Effector CD8-positive, alpha-beta T cell (primary cell): ENCODE measurements around the gene LRBA.

Experiments used
- DNase-seq: peaks from one replicate; lab custom pipeline; 2025; lab: John Stamatoyannopoulos, UW

The LRBA gene

DNA sequence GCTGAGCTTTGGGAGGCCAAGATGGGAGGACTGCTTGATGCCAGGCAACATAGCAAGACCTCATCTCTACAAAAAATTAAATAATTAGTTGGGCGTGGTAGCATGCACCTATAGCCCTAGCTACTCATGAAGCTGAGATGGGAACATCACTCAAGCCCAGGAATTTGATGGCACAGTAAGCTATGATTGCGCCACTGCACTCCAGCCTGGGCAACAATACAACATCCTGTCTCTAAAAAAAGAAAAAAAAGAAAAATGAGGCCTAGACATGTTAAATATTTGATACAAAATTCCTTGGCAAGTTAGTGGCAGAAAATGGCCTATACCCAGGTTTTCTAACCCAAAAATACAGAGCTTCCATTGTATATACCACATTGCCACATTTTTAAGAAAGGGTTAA, 521.2 kb downstream of the LRBA start:
- DNase-seq = no peak

DNA sequence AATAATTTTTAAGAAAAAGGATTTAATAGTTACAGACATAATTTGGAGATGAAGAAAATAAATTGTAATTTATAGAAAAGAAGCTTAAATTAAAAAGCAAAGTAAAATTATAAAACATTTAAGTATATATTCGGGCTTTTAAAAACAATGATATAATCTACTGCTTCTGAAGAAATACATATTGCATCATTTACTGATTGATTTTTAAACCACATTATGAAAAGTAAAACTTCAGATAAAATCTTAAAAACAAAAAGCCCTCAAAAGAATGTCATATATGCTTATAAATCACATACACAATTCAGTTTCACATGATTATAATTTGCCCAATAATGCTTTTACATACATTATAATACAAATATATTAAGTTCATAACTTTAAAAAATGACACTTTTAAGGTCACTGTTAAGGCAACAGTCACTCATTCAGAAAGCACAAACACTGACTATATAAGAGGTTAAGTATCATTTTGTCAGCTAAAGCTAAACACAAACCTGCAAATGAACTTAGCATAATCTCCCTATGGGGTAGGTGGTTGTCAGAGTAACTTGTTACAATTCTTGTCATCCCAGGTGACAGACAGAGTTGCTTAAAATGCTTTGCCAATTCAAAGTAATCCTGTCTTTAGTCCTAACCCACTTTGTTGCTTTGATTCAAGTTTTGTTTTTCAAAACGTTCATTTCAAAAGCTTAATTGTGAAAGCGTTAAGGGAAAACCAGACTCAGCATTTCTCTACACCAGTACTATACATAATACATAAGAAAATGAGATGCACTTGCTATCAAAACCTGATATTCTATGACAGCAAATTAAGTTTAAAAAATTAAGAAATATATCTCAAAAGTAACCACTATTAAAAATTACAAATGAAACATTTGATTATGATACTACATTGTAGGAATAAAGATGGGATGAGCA, 523.7 kb downstream of the LRBA start:
- no peak for DNase-seq

DNA sequence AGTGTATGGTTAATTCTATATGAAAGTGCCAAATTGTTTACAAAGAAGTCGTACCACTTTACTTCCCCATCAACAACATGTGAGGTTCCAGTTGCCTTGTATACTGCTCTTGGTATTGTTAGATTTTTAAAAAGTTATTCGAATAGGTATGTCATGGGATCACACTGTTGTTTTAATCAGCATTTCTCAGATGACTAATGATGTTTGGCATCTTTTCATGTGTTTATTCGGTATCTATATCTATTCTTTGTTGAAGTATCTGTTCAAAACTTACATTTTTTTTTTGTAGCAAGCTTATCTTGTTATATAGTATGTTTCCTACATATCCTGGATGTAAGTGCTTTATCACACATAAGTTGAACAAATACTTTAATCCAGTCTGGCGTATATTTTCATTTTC, 532.5 kb downstream of the LRBA start:
- DNase-seq = no peak

DNA sequence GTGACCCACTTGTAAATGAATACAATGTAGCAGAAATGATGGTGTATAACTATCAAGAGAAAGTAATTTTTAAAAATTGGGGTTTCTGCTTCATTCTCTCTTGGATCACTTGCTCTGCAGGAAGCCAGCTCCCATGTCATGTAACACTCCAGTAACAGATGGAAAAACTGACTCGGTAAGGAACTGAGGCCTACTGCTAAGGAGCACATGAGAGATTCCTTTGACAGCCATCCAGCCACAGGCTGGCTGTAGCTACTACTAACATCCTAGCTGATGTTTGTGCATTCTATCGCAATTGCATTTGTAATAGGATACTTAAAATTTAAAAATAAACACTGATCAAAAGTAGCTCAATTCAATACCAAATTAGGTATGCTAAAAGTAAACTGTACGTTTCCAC, 535.4 kb downstream of the LRBA start:
- DNase-seq = no peak

DNA sequence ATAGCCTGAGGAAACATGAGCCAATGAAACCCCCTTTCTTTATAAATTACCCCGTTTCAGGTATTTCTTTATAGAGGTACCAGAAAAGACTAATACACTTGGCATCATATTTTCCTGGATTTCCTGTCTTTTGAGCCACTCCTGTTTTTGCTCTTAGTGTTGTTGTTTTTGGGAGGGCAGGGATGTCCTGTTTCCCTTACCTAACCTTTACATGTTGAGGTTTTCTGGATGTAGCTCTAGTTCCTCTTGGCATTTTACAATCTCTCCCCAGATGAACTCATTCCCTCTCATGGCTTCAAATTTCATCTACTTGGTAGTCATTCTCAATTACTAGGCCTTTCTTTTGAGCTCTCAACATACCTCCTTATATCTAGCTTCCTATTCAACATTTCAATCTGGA, 537.2 kb downstream of the LRBA start:
- DNase-seq = no peak

DNA sequence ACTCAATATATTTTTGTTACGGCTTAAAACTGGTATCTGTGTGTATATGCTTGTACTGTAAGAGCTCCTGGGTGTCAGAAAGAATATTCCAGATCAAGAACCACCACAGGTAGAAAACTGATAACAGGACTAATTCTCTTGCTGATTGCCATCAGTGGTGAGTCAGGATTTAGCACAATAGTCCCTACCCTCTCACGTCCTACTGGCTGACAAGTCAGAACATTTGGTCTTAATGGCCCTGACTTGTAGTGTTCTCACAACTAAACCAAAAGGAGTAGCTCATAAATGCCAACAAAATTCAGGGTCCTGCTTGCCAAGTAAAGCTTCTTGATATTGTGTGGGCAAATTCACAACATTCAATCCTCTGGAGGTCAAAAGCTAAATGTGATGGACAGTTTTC, 538.3 kb downstream of the LRBA start:
- no peak for DNase-seq

DNA sequence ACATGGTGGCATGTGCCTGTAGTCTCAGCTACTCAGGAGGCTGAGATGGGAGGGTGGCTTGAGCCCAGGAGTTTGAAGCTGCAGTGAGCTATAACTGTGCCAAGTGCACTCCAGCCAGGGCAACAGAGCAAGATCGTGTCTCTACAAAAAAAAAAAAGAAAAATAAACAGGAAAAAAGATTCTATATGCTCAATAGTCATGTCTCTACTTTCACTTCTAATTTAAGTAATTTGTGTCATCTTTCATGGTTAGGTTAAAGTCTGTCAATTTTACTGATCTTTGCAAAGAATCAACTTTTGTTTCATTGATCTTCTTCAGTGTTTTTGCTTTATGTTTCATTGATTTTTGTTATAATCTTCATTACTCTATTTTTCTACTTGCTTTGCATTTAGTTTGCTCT, 539.3 kb downstream of the LRBA start:
- no peak for DNase-seq

DNA sequence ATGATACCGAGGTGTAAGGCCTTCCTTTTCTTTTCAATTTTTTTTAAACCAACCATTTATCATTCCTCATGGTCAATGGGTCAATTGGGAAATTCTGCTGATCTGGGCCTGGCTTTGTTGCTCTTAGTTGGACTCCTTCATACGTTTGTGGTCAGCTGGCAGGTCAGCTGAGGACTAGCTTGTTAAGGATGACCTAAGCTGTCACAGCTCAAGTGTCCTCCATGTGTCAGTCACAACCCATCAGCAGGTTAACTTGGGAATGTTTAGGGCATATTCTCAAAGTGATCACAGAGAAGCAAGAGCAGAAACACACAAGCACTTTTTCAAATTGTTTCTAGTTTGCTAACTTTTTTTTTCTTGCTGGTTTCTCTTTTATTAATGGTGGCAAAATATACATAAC, 550.6 kb downstream of the LRBA start:
- DNase-seq = no peak

DNA sequence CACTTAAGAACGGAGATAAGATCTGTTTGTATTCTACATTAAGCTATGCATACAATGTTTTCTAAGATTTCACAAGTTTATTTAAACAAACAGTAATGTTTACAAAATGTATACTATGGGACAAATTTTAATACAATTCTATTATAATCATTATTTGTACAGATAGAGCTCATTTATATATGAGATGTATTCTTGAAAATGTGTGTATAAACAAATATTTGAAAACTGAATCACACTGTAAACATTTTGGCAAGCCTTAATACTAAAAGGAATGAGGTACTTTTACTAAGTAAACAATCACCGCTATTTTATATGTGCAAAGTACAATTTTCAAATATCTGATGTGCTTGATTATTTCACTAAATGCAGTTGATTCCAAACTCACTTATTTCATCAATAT, 552.3 kb downstream of the LRBA start:
- no peak for DNase-seq

DNA sequence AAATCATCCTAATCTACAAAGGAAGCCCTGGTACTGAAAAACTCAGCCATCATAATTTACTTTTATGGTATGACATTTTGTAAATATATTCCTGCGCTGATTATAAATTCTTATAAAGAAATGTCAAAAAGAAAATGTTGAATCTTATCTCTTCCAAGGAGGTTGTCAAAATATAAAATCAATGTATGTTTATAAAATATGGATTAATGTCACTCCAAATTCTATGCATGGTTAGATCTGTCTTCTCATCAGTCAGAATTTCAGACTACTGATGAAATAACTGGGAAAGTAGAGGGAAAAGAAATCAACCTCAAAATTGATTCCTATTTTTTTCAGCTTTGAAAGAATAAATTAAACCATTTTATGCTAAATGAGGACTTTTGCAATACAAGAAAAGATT, 553.1 kb downstream of the LRBA start:
- no peak for DNase-seq

DNA sequence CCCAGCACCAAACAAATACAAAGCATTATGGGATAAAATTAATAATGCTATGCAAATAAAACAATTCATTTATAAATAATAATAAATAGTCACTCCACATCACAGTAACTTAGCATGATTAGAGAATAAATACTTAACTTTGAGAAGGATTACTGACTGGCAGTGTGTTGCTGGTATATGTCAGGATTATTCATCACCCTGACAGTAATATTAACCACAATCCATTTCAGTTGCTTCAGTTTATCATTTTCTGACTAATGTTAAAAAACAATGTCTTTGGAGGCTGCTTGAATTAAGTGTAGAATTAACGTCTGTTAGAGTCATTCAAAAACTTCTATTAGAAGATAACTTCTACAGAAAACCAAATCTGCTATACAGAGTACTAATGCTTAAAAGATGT, 557.3 kb downstream of the LRBA start:
- no peak for DNase-seq

DNA sequence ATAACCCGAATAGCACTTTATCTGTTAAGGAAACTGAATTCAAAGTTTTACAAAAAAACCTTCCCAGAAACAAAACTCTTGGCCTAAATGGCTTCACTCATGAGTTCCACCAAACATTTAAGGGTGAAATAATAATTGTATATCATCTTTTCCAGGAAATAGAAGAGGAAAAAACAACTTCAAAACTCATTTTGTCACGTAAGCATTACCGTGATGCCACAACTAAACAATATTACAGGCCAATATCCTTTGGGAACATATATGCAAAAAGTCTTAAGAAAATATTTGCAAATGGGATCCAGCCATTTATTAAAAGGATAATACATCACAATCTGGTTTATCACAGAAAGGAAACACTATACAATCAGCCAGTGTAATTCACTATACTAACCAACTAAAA, 563.2 kb downstream of the LRBA start:
- DNase-seq = no peak

DNA sequence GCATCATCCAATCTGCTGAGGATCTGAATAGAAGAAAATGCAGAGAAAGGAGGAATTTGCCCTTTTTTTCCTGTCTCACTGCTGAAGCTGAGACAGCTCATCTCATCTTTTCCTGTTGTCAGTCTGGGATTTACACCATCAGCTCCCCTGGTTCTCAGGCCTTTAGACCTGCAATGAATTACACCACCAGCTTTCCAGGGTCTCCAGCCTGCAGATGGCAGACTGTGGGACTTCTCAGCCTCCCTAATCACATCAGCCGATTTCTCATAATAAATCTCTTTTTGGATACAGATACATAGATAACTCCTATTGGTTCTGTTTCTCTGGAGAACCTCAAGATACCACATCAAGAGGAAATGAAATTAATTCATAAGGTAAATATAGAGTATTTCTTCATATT, 567.7 kb downstream of the LRBA start:
- no peak for DNase-seq

DNA sequence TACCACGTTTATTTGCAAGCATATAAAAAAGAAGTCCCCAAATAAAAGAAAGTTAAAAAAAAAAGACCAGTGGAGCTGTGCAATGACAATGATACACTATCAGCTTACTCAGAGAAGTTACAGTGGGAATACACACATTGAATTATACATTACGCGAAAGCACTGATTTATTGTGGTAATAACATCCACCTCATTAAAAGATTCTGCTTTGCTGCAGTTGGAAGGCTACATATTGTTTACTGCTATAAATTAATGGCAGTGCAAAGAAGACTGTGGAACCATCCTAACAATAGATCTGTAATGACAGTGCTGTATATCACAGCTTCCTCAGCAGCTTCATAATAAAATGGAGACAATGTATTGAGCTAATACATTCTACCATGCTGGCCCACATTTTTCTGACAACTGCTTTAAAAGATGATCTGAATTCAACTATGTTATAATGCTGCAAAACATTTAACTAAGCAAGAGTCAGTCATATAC, 575.6 kb downstream of the LRBA start:
- no peak for DNase-seq

DNA sequence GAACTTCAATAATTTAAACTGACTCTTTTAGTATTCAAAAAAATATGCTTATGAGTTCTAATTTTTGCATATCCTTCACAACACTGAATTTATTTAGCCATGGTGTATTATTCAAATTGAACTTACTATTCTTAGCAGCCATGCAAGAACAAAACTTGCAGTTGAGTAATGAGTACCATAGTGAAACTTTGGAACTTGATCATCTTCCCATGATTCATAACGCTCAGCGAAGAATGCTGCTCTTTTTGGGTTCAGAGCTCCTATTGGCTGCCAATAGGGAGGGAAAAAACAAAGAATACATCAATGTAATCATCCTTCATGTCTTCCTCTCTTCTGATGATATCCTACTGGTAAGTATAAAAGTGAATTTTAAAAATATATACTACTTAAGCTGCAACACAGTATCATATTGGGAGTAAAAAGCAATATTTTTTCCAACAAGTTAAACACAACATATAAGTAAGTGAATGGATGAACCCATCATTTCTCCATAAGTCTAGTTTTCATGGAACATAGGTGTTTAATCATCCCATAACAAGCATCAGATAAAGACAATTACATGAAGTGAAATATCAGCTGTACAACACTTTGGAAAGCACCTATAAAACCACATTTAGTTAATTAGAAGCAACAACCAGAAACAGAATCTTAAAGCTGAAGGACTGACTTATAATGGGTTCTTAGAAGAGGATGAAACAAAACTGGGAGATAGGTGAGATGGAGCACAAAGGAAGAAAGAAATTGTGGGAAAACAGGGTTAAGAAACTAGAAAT, 578.3 kb downstream of the LRBA start:
- no peak for DNase-seq

DNA sequence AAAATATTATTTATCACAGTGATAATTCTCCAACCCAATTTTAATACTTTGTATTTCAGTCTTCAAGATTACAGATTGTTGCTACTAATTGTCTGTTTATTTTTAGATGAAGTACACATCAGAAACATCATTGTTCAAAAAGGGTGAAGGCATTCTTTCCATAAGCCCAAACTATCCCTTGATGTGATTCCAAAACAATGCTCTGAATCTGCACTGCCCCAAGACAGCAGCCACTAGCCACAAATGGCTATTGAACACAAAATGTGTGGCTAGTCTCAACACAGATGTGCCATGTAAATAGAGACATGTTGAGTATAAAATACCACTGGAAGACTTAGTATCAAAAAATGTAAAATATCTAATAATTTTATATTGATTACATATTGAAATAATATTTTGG, 583.9 kb downstream of the LRBA start:
- no peak for DNase-seq

DNA sequence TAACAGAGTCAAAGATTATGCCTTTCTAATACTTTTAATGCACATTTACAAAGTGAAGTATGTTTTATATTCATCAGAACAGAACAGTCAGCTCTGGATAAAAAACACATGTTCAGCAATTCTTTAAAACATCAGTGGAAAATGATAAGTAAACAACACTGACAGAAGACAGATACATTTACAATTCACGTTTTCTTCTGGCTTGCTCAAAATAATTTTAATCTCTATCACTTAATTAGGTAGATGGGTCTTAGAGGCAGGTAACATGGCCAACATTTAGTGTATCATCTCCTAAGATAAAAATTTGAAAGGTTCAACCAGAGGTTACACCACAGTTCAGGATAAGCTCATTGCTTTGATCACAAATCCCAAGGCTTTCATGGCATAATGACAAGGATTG, 589.9 kb downstream of the LRBA start:
- no peak for DNase-seq

DNA sequence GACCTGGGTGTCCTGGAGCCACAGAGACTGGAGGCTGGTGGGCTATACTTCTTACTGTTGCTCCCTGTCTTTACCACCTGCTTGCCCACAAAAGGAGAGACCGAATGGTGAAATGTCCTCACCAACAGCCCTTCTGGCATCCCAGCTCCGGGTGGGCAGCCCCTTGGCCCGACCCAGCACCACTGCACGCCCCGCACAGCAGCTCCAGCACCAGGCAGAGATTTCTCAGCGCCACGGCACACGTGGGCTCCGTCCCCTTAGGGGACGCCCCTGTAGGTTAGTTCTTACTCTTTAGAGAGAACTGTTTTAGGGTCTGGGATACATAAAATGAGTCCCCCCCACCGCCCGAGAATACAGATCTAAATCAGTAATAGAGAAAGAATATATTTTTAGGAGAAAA, 591.6 kb downstream of the LRBA start:
- DNase-seq = no peak

DNA sequence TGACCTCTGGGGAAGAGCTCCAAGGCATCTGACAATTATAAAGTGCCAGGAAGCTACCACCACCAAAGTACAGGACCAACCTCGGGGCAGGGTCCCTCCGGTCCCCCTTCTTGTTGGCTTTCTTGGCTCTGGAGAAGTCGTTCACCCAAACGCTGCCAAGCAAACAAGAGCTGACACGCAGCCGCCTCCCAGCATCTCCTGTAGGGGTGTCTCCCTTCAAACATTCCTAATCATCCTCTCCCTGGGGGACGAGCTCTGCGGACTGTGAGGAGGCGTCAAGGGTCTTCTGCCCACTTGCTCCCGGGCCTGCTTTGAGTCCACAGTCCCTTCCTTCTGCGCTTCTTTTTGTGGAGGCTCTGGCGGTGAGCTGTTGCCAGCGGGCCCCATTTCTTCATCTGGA, 592.0 kb downstream of the LRBA start:
- DNase-seq = no peak

DNA sequence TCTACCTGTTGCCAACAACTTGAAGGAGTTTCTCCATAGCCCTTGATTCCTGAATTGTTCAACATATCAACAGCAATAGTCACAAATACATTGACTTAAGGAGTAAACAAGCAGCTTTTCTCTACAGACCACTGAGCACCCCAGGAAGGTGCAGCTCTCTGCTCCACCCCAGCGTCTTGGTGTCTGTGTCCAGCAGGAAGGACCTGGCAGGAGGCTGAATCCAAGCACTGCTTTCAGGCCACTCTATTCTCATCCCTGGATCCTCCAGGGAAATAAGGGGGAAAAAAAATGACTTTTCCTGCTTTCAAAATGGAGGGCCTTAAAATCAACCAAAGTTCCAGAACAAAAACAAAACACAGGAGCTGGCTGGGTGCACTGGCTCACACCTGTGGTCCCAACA, 593.5 kb downstream of the LRBA start:
- DNase-seq = no peak

DNA sequence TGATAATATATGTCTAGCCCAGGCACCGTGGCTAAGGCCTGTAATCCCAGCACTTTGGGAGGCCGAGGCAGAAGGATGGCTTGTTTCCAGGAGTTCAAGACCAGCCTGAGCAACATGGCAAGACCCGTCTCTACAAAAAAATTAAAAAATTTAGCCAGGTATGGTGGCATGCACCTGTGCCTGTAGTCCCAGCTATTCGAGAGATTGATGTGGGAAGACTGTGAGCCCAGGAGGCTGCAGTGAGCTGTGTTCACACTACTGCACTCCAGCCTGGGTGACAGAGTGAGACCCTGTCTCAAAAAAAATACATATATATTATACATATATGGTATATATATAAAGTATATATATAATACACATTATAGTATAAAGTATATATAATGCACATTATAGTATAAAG, 595.1 kb downstream of the LRBA start:
- no peak for DNase-seq

DNA sequence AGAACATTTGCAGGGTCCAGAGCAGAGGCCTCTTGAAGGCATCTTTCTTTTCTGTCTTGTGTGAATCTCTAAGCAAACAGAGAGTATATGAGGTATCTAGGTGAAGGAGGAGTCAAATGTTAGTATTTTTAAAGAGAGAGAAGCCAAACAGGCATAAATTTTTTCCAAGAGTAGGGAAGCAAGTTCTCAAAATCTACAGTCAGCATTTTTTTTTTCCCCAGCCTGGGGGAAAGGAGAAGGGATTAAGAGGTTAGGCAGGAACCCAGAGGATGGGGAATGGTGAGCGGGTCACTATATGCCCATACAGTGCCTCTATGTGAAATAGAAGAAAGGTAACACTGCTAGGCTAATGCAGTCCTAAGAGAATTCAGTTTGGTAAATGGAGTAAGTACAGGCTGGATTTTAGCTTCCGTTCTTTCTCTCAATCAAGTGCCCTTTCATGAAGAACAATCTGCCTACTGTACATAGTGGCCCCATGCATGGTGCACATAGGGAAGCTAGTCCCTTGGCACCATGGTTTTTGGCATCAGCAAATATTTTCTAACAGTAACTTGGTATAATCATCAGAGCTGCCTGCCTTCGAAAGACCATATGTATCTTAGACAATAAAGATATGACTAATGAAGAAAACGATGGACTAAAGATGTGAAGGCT, 596.2 kb downstream of the LRBA start:
- no peak for DNase-seq

DNA sequence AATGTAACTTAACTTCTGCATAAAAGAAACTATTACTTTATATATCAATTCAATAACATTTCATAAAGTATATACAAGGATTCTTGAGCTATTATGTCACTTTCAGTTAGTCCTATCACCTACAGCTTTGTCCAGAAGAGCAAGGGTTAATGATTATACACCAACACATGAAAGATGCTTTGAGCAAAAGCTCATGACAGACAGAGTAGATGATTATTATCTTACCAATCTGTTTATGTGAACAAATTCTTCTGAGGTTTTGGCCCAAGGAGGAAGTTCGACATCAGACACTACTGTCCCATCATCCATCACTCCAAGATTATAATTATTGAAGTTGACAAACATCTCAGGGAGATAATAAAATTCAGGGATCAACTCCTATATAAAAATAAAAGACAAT, 599.9 kb downstream of the LRBA start:
- no peak for DNase-seq
